A549 treated with Hydrocortisone at 1 μM for 4 hours (cell line): ENCODE results near the gene ZDHHC11. TPM values are rescaled to one million over a fixed set of nuclear protein-coding genes. Genes with fewer than 3 reads are reported as not detected.

ENCODE experiments used
- total RNA-seq: library from RNA; stranded (reverse); fragments of 200-300 nt; extraction: Qiagen RNA extraction; gene quantifications from 5 replicates; pipeline ENCODE4 v1.2.3, GENCODE V29; 2022

ZDHHC11 gene
- 14.1 to 16.5 TPM (median 16.0 TPM) in 5 replicates for total RNA-seq

GRCh38 chr5:850511-851006 is at the start of gene ZDHHC11:
Gene ZDHHC11 (minus strand): TSS chr5:850986. CDS start chr5:850602, 384 bp downstream.

DNA sequence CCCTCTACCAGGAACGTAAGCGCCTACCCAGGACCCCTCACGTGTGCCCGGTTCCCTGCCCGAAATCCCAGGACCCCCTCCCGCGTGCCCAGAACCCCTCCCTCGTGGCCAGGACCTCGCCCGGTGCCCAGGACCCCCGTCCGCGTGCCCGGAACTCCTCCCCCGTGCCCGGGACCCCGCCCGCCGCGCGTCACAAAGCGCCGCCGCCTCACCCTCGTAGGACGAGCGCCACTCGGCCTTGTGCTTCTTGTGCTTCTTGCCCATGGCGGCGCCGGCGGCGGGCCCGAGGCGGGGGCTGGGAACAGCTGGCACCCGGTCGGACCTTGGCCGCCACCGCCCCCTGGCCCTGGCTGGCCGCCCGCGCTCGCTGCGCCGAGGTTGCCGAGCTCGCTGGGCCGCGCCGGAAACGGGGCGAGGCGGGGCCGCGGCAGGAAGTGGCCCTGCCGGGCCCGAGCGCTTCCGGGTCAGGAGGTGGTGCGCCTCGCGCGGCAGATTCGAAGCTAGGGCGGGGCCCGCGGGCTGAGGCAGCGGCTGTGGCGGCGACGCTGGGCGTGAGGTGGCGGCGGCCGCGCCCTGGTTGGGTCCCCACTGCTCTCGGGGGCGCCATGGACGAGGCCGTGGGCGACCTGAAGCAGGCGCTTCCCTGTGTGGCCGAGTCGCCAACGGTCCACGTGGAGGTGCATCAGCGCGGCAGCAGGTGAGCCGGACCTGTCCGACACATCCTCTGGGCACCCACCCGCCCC is 41.8 kb upstream of the ZDHHC11 start, which contains the start of the genes BRD9 and TRIP13:
Gene BRD9 (minus strand): TSS at position 408 of the 743 bp plus-strand sequence. CDS start 144 bp downstream, at position 264.
Gene TRIP13 (plus strand): TSS at position 491 of the 743 bp plus-strand sequence. CDS start 115 bp downstream, at position 606.

GRCh38 chr5:784428-785177 is 66.2 kb downstream of the ZDHHC11 start, which contains the start of gene ZDHHC11B:
Gene ZDHHC11B (minus strand): TSS chr5:784729. CDS start chr5:766919, 17,810 bp downstream.

Other genes with a start within 250 kb of the ZDHHC11 start
- 8.7 to 11.1 TPM (median 10.2 TPM) in 5 replicates for gene CEP72, start 238.6 kb downstream of the ZDHHC11 start, total RNA-seq
- 6.4 to 7.4 TPM (median 7.2 TPM) in 5 replicates for gene TPPP, start 157.6 kb downstream of the ZDHHC11 start, total RNA-seq
- 1.1 to 1.5 TPM (median 1.3 TPM) in 5 replicates for gene ZDHHC11B, start 66.3 kb downstream of the ZDHHC11 start, total RNA-seq
- gene BRD9, start 41.8 kb upstream of the ZDHHC11 start, total RNA-seq = 35.5 to 44.1 TPM (median 41.2 TPM) in 5 replicates
- gene TRIP13, start 41.9 kb upstream of the ZDHHC11 start, total RNA-seq = 63.2 to 73.2 TPM (median 70.6 TPM) in 5 replicates
- 18.4 to 22.7 TPM (median 22.2 TPM) in 5 replicates for gene NKD2, start 157.8 kb upstream of the ZDHHC11 start, total RNA-seq